Astrocyte (in vitro differentiated cells and primary cell): Measurements from ENCODE around the gene SMAD1.

ENCODE experiments used
- EZH2 ChIP-seq: IDR thresholded peaks from 2 replicates; pipeline ENCODE4 v1.6.1; 2012; ENCODE audit warnings: mild to moderate bottlenecking, low read length, inconsistent platforms; ENCODE audit not compliant: insufficient read depth
- TF ChIP-seq, protein P1 (sequence below): IDR thresholded peaks from 2 replicates; pipeline ENCODE4 v1.5.1; 2011; ENCODE audit warnings: low read depth, mild to moderate bottlenecking, inconsistent platforms, low read length, moderate library complexity; ENCODE audit not compliant: insufficient read depth

DNA sequence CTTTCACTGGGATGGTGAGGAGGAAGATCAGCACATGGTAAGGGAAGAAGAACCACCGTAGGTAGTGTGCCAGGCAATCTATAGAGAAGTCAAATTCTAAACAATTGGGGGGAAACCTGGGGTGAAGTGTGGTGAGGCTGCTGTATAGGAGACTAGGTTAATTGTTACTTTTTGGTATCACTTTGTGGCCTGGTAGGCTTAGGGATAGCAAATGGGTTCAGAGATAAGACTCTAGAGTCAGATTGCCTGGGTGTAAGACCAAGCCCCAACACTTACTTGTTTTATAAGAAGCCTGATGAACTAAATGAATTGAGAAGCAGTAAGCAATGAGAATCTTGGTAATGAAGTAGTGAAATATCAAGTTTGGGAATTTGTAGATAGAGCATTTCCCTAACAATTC, 8.7 kb downstream of the SMAD1 start:
- TF ChIP-seq, protein P1, sequence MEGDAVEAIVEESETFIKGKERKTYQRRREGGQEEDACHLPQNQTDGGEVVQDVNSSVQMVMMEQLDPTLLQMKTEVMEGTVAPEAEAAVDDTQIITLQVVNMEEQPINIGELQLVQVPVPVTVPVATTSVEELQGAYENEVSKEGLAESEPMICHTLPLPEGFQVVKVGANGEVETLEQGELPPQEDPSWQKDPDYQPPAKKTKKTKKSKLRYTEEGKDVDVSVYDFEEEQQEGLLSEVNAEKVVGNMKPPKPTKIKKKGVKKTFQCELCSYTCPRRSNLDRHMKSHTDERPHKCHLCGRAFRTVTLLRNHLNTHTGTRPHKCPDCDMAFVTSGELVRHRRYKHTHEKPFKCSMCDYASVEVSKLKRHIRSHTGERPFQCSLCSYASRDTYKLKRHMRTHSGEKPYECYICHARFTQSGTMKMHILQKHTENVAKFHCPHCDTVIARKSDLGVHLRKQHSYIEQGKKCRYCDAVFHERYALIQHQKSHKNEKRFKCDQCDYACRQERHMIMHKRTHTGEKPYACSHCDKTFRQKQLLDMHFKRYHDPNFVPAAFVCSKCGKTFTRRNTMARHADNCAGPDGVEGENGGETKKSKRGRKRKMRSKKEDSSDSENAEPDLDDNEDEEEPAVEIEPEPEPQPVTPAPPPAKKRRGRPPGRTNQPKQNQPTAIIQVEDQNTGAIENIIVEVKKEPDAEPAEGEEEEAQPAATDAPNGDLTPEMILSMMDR = no peak
- TF ChIP-seq EZH2 = no peak
